K562 treated with DMSO at 1 percent for 12 hours (cell line): ENCODE results near the gene CHTF18. TPM values are rescaled to one million over a fixed set of nuclear protein-coding genes. Genes with fewer than 3 reads are reported as not detected.

Source experiments
- total RNA-seq: library from RNA; unstranded; fragments of 300-600 nt; gene quantifications from 2 replicates; pipeline ENCODE4 v1.2.3, GENCODE V29; 2022; ENCODE audit not compliant: insufficient read depth

The CHTF18 gene
- total RNA-seq, result 28.6 and 57.6 TPM in 2 replicates

DNA sequence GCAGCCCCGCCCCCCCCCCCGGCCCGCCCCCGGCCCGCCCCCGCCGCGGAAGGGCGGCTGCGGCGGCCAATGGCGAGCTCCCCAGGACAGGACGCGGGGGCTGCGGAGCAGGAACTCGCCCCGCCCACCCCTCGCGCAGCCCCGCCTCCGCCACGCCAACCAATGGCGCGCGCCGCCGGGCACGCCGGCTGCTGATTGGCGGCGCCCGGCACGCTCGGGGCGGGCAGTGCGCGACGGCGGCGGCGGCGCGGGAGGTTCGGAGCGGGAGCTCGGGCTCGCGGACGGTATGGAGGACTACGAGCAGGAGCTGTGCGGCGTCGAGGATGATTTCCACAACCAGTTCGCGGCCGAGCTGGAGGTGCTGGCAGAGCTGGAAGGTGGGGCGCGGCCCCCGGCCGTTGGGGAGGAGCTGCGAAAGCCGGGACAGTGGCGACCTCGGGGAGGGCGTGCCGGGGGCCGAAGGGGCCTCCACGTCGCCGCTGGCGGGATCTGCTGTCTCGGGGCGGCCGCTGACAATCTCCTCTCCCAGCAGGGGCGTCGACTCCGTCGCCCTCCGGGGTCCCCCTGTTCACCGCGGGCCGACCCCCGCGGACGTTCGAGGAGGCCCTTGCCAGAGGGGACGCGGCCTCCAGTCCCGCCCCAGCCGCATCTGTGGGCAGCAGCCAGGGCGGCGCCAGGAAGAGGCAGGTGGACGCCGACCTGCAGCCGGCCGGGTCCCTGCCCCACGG lies at the start of gene CHTF18:
TSS of gene CHTF18 (plus strand) at position 222 of the 728 bp plus-strand sequence. CDS start at position 287, 65 bp downstream.

DNA sequence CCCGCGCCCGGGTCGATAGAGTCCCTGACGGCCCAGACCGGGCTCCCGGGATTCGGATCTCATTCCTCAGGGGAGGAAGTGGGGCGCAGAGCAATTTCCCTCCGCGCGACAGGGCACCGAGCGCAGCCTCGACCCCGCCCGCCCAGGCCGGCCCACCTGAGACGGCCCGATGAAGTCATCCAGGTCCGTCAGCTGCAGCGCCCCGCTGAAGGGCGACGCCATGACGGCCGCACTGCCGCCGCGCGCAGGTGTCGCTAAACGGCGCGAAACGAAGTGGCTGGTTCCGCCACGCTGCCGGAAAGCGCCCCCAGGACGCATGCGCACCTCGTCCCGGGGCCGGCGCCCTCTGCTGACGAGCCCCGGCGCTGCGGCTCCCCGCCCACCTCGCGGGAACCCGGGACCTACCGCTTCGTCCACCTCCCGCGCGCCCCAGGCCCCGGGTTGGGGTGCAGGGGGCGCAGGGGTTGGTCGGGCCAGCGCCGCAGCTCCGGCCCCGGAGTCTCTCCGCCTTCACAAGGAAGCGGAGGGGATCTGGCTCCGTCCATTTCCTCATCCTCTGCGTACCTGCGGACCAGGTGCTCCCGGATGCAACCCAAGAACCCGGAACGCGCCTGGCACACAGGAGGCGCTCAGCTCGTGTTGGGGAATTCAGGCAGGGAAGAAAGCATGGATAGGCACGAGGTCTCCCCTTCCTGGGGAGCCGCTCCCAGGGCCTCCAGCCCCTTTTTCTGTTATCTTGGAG lies 47.5 kb upstream of the CHTF18 start, which contains the start of gene CIAO3:
TSS of gene CIAO3 (minus strand) at position 234 of the 742 bp plus-strand sequence. CDS start at position 222, 12 bp downstream.

DNA sequence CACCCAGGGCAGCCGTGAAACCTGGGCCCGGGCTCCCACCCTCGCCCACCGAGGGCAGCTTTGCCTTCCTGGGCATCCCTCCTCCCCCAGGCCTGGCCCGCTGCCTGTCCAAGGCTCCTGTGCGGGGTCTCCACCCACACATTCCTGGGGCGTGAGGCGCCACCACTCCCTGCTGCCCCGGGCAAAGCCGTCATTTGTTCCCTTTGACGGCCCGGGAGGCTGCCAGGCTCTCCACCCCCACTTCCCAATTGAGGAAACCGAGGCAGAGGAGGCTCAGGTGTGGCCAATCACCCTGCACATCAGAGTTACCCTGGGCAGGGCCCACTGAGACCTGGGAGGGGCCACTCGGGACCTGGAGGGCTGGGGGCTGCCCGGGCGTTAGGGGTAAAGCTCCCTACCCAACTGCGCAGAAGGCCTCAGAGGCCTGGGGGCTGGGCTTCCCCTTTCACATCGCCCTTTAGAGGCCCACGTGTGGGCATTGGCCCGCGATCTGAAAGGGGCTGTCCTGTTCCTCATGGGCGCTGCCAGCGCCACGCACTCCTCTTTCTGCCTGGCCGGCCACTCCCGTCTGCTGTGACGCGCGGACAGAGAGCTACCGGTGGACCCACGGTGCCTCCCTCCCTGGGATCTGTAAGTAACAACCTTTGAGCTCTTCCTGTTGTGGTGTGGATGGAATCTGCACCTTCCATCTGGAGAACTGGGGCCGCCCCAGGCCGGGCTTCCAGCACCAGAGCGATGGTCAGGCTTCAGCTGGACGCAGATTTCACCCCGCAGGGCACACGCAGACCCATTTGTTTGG lies 27.7 kb upstream of the CHTF18 start, which contains the start of gene MSLN:
TSS of gene MSLN (plus strand) at position 190 of the 799 bp plus-strand sequence. CDS start 1,947 bp downstream, outside the sequence.

DNA sequence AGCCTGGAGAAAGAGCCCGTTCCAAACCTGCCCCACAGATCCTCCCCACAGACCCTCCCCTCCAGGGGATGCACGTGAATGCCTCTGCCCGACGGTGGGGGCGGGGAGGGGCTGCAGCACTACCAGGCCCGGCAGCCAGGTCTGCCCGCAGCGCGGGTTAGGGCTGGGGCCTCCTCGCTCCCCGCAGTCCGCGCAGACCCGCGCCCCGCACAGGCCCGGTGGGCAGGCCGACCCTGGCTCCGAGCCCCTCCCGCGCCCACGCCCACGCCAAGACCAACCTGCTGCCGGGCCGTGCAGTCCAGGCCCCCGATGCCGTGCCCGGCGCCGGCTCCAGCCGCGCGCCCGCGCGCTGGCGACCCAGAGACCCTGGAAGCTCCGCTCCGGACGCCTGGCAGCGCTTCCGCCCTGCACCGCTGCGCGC lies 432 bp upstream of the CHTF18 start, which contains the start of gene RPUSD1:
TSS of gene RPUSD1 (minus strand) at position 404 of the 421 bp plus-strand sequence. CDS start 644 bp downstream, outside the sequence.

DNA sequence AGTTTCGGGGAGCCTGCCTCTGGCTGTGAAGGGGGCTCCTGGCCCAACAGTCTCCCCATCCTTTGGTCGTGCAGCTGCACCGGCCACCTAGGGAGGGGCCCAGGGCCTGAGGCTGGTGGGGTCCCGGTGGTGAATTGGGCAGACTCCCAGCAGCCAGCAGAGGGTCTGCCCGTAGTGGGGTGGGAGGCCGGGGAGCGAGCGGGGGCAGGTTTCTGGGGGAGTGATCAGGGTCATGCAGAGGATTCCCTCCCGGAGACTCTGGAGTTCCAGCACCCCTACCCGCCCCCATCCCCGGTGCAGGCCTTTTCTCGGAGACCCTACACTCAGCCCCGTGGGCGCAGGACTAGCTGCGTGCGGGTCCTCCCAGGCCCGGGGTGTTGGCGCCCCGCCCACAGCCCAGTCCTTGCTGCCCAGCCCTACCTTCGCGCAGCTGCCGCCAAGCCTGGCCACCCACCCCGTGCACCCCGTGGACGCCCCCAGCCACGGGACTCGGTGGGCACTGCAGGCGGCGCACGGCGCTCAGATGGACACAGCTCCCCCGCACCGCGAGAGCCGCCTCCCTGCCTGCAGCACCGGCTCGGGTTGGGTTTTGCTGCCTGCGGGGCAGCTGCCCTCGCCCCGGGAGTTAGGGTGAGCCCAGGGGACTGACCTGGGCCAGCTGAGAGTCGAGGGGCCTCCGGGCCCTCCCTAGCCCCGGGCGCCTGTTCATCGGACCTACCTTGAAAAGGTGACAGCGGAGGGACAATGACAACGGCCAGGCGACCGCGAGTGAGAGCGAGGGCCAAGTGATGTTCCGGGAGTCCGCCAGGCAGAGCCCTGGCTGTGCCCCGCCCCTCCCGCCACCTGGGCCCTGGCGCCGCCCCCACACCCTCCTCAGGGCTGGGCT lies 11.8 kb downstream of the CHTF18 start, which contains the start of gene GNG13:
TSS of gene GNG13 (minus strand) at position 787 of the 886 bp plus-strand sequence. CDS start 1,657 bp downstream, outside the sequence.

Other genes starting within 250 kb of the CHTF18 start
- not detected in 2 replicates for gene PRR35, start 228.2 kb upstream of the CHTF18 start, total RNA-seq
- gene NHLRC4, start 221.6 kb upstream of the CHTF18 start, total RNA-seq, result 8.4 and 8.5 TPM in 2 replicates
- 31.0 and 43.5 TPM in 2 replicates for gene PIGQ, start 218.7 kb upstream of the CHTF18 start, total RNA-seq
- gene RAB40C, start 198.6 kb upstream of the CHTF18 start, total RNA-seq, result 26.5 and 38.7 TPM in 2 replicates
- 10.4 and 11.0 TPM in 2 replicates for gene WFIKKN1, start 157.6 kb upstream of the CHTF18 start, total RNA-seq
- 95.4 and 142 TPM in 2 replicates for gene METTL26, start 152.3 kb upstream of the CHTF18 start, total RNA-seq
- gene MCRIP2, start 146.8 kb upstream of the CHTF18 start, total RNA-seq, result 62.3 and 95.4 TPM in 2 replicates
- 3.2 and 3.7 TPM in 2 replicates for gene WDR90, start 139.3 kb upstream of the CHTF18 start, total RNA-seq
- 131 and 154 TPM in 2 replicates for gene RHOT2, start 120.5 kb upstream of the CHTF18 start, total RNA-seq
- gene RHBDL1, start 112.9 kb upstream of the CHTF18 start, total RNA-seq, result 2.5 and 4.9 TPM in 2 replicates
- gene STUB1, start 108.2 kb upstream of the CHTF18 start, total RNA-seq, result 108 and 141 TPM in 2 replicates
- 60.7 and 81.8 TPM in 2 replicates for gene JMJD8, start 104.3 kb upstream of the CHTF18 start, total RNA-seq
- gene WDR24, start 98.2 kb upstream of the CHTF18 start, total RNA-seq, result 21.7 and 24.9 TPM in 2 replicates
- 2.5 and 3.3 TPM in 2 replicates for gene FBXL16, start 82.8 kb upstream of the CHTF18 start, total RNA-seq
- 38.5 and 41.4 TPM in 2 replicates for gene METRN, start 73.5 kb upstream of the CHTF18 start, total RNA-seq
- 53.9 and 76.5 TPM in 2 replicates for gene ANTKMT, start 67.5 kb upstream of the CHTF18 start, total RNA-seq
- gene CCDC78, start 62.2 kb upstream of the CHTF18 start, total RNA-seq, result 1.7 and 2.0 TPM in 2 replicates
- gene HAGHL, start 61.5 kb upstream of the CHTF18 start, total RNA-seq, result 15.9 and 18.7 TPM in 2 replicates
- gene CIAO3, start 47.6 kb upstream of the CHTF18 start, total RNA-seq, result 33.1 and 44.1 TPM in 2 replicates
- not detected in 2 replicates for gene MSLN, start 27.9 kb upstream of the CHTF18 start, total RNA-seq
- 40.4 and 44.0 TPM in 2 replicates for gene RPUSD1, start 239 bp upstream of the CHTF18 start, total RNA-seq
- not detected in 2 replicates for gene GNG13, start 12.1 kb downstream of the CHTF18 start, total RNA-seq
- 2.3 and 2.9 TPM in 2 replicates for gene LMF1, start 182.4 kb downstream of the CHTF18 start, total RNA-seq
- gene SOX8, start 193.2 kb downstream of the CHTF18 start, total RNA-seq, result not detected in 2 replicates